NB4 (cell line): ENCODE results near the gene FASN.

Experiments
- POLR2A ChIP-seq: IDR thresholded peaks from 2 replicates; pipeline ENCODE4 v1.6.1; 2011; ENCODE audit warnings: mild to moderate bottlenecking; ENCODE audit not compliant: insufficient read length; ENCODE audit errors: extremely low read depth
- TF ChIP-seq, protein P1 (sequence below): IDR thresholded peaks from one replicate; pipeline ENCODE4 v1.5.1; 2012; ENCODE audit warnings: low read depth, low read length
- TF ChIP-seq, protein P2 (sequence below): IDR thresholded peaks from 2 replicates; pipeline ENCODE4 v1.6.1; 2011; ENCODE audit warnings: low read depth, low read length

DNA sequence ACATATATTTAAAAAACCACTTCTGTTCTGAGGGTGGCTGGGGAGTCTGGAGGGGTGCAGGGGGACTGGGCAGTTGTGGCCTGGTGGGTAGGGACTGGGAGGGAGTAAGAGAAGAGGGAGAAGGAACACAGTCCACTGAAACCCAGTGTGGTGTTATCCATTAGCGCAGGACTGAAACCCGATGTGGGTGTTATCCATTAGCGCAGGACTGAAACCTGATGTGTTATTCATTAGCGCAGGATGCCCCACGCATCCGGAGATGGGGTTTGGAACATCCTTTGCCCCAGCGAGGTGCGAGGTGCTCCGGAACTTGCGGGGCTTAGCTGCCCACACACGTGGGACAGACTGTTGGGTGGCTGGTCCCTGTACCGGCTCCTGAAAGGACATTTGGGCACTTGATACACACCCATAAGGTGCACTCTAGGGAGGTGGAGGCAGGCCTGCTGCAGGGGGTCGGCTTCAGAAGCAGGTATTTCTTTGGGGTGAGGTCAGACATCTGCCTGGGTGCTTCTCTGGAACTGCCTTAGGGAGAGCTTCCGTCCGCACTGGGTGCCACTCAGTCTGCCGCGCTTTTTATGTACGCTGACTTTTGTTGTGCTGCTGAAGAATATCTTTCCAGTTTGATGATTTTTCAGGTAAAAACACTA, 20.3 kb upstream of the FASN start:
- TF ChIP-seq, protein P1, sequence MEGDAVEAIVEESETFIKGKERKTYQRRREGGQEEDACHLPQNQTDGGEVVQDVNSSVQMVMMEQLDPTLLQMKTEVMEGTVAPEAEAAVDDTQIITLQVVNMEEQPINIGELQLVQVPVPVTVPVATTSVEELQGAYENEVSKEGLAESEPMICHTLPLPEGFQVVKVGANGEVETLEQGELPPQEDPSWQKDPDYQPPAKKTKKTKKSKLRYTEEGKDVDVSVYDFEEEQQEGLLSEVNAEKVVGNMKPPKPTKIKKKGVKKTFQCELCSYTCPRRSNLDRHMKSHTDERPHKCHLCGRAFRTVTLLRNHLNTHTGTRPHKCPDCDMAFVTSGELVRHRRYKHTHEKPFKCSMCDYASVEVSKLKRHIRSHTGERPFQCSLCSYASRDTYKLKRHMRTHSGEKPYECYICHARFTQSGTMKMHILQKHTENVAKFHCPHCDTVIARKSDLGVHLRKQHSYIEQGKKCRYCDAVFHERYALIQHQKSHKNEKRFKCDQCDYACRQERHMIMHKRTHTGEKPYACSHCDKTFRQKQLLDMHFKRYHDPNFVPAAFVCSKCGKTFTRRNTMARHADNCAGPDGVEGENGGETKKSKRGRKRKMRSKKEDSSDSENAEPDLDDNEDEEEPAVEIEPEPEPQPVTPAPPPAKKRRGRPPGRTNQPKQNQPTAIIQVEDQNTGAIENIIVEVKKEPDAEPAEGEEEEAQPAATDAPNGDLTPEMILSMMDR: no peak
- TF ChIP-seq, protein P2, sequence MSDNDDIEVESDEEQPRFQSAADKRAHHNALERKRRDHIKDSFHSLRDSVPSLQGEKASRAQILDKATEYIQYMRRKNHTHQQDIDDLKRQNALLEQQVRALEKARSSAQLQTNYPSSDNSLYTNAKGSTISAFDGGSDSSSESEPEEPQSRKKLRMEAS: no peak
- no peak for TF ChIP-seq POLR2A
